GM06990 (cell line): ENCODE data around the gene SVOPL.

Experiments used
- DNase-seq: peaks from one replicate; pipeline ENCODE4 v3.0.0-alpha.2; 2011; ENCODE audit not compliant: insufficient read length; ENCODE audit errors: extremely low read depth
- H3K27me3 ChIP-seq: replicated peaks from 2 replicates; pipeline ENCODE4 v1.6.0; 2011; ENCODE audit warnings: low read length; ENCODE audit not compliant: control insufficient read depth, insufficient read depth
- H3K36me3 ChIP-seq: 2 replicates; pipeline ENCODE4 v1.5.1; 2011; ENCODE audit warnings: low read length; ENCODE audit not compliant: control insufficient read depth, insufficient read depth
- H3K4me3 ChIP-seq: replicated peaks from 2 replicates; pipeline ENCODE4 v1.5.1; 2011; ENCODE audit warnings: low read depth, mild to moderate bottlenecking, control low read depth, low read length
- CTCF ChIP-seq: IDR thresholded peaks from 2 replicates; pipeline ENCODE4 v1.5.1; 2011; ENCODE audit warnings: low read length, control low read depth, mild to moderate bottlenecking, inconsistent platforms; ENCODE audit not compliant: insufficient read depth, poor library complexity, severe bottlenecking

SVOPL gene

GRCh38 chr7:138549082-138549481 lies 152.1 kb downstream of the SVOPL start:
- Histone ChIP-seq H3K27me3 (no peaks in the 10 kb centered on the region), H3K4me3 (no peak overlapping the region), H3K36me3 (peaks cover 4% of the 10 kb centered on the region)
- no peak for TF ChIP-seq CTCF
- no peak for DNase-seq

GRCh38 chr7:138546829-138547228 lies 154.3 kb downstream of the SVOPL start:
- Histone ChIP-seq H3K27me3 (no peaks in the 10 kb centered on the region), H3K36me3 (peaks cover 3% of the 10 kb centered on the region), H3K4me3 (no peak overlapping the region)
- DNase-seq: no peak
- TF ChIP-seq CTCF: no peak

GRCh38 chr7:138546064-138546619 lies 155.0 kb downstream of the SVOPL start:
- TF ChIP-seq CTCF: no peak
- no peak overlapping the region for H3K4me3 ChIP-seq

GRCh38 chr7:138545123-138545522 lies 156.0 kb downstream of the SVOPL start:
- H3K4me3 ChIP-seq: no peak overlapping the region
- no peaks in the 10 kb centered on the region for H3K27me3 ChIP-seq
- no peak for DNase-seq
- no peaks in the 10 kb centered on the region; the same call in none of the 2 replicates for H3K36me3 ChIP-seq
- TF ChIP-seq CTCF: no peak

More at GRCh38 chr7:138546064-138546619, 155.0 kb downstream of the SVOPL start:
- H3K36me3 ChIP-seq: peaks cover 2% of the 10 kb centered on the region; the same call in 1 of the 2 replicates
- no peak for DNase-seq
- no peaks in the 10 kb centered on the region for H3K27me3 ChIP-seq
